Amniotic stem cell (primary cell): ENCODE measurements around the gene SLC19A1.
"Not testable (repeated sequence)": the region's sequence is repeated elsewhere in the genome, so short reads cannot be mapped to it uniquely, and the experiment has no call there.

Experiments used
- DNase-seq: peaks from one replicate; lab custom pipeline; 2025; lab: John Stamatoyannopoulos, UW

SLC19A1 gene

GRCh38 chr21:45576838-45577737 is 34.8 kb upstream of the SLC19A1 start:
- DNase-seq, result no peak

GRCh38 chr21:45575993-45576837 is 34.0 kb upstream of the SLC19A1 start:
- no peak for DNase-seq

GRCh38 chr21:45575304-45575992 is 33.2 kb upstream of the SLC19A1 start:
- DNase-seq, result no peak

- no peak for DNase-seq
Measured at GRCh38 chr21:45574691-45575090, 32.5 kb upstream of the SLC19A1 start.

- no peak for DNase-seq
Measured at GRCh38 chr21:45574081-45574501, 31.9 kb upstream of the SLC19A1 start.

GRCh38 chr21:45573452-45574035 is 31.3 kb upstream of the SLC19A1 start:
- DNase-seq, result no peak

- DNase-seq, result no peak
Measured at GRCh38 chr21:45572783-45573451, 30.7 kb upstream of the SLC19A1 start.

GRCh38 chr21:45572231-45572630 is 30.0 kb upstream of the SLC19A1 start:
- no peak for DNase-seq

GRCh38 chr21:45571641-45572040 is 29.4 kb upstream of the SLC19A1 start:
- no peak for DNase-seq

GRCh38 chr21:45570826-45571601 is 28.8 kb upstream of the SLC19A1 start:
- no peak for DNase-seq

- no peak for DNase-seq
Measured at GRCh38 chr21:45570071-45570470, 27.8 kb upstream of the SLC19A1 start.

GRCh38 chr21:45568383-45568782 is 26.1 kb upstream of the SLC19A1 start:
- DNase-seq, result no peak

- DNase-seq, result not testable (repeated sequence)
Measured at GRCh38 chr21:45564137-45564536, 21.9 kb upstream of the SLC19A1 start.

- no peak for DNase-seq
Measured at GRCh38 chr21:45562965-45563364, 20.7 kb upstream of the SLC19A1 start.

GRCh38 chr21:45562402-45562801 is 20.2 kb upstream of the SLC19A1 start:
- DNase-seq, result no peak

- not testable (repeated sequence) for DNase-seq
Measured at GRCh38 chr21:45561241-45561640, 19.0 kb upstream of the SLC19A1 start.

- DNase-seq, result no peak
Measured at GRCh38 chr21:45560106-45561021, 18.1 kb upstream of the SLC19A1 start.

- DNase-seq, result no peak
Measured at GRCh38 chr21:45559216-45560105, 17.2 kb upstream of the SLC19A1 start.
